ENCODE results near the gene C6orf89. TPM values are rescaled to one million over a fixed set of nuclear protein-coding genes. Genes with fewer than 3 reads are reported as not detected.
"Not testable (repeated sequence)": the region's sequence is repeated elsewhere in the genome, so short reads cannot be mapped to it uniquely, and the experiment has no call there.

Gene C6orf89
- total RNA-seq, 3 donors from 2014 or later: 27.2 to 27.7 (median 27.4) TPM

DNA sequence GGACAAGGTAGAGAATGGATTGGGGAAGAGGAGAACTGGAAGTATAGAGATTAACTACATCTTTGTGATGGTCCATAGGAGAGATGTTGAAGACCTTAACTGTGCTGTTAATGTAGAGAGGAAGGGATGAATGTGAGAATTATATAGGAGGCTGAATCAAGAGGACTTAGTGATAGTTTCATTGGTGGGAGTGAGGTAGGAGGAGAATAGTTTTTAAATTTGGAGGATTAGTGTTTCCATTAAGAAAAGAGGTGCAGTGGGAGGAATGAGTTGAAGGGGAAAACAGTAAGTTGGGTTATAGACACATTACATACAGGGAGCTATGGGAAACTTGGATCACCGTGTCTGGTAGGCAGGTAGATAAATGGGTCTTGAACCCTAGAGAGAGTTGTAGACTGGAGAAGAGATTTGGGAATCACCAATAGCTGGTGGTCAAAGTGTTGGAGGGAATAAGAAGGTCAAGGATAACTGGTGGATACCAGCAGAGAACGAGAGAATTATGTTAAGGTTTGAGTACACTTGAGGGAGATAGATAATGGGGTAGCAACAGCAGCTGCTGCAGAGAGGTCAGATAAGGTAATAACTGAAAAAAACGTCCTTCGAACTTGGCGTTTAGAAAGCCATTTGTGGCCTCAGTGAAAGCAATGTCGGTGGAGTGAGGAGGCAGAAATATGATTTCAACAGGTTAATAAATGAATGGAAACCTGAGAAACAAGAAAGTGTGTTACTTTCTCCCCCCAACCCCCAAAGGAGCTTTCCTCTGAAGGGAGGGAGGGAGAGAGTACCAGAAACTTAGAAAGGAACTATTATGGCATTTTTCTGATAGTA is 3.1 kb downstream of the C6orf89 start:
- Mint-ChIP-seq H3K4me1 (ENCODE audit: low read depth) (peaks cover 39% of the 10 kb centered on the region), H3K9me3 (no peaks in the 10 kb centered on the region), H3K27me3 (ENCODE audit: low read depth) (no peaks in the 10 kb centered on the region), H3K36me3 (ENCODE audit: insufficient read depth) (no peaks in the 10 kb centered on the region), H3K4me3 (no peak overlapping the region)
- DNase-seq (no peak), ATAC-seq (no peak)

- H3K27me3 Mint-ChIP-seq (ENCODE audit: low read depth): no peaks in the 10 kb centered on the region
- ATAC-seq (no peak), DNase-seq (no peak)
- H3K4me3 Mint-ChIP-seq: no peak overlapping the region
- H3K36me3 Mint-ChIP-seq (ENCODE audit: insufficient read depth): peaks cover 6% of the 10 kb centered on the region
- no peaks in the 10 kb centered on the region for H3K9me3 Mint-ChIP-seq
- peaks cover 34% of the 10 kb centered on the region for H3K4me1 Mint-ChIP-seq (ENCODE audit: low read depth)
These were observed 4.4 kb downstream of the C6orf89 start for GRCh38 chr6:36890112-36890663.

DNA sequence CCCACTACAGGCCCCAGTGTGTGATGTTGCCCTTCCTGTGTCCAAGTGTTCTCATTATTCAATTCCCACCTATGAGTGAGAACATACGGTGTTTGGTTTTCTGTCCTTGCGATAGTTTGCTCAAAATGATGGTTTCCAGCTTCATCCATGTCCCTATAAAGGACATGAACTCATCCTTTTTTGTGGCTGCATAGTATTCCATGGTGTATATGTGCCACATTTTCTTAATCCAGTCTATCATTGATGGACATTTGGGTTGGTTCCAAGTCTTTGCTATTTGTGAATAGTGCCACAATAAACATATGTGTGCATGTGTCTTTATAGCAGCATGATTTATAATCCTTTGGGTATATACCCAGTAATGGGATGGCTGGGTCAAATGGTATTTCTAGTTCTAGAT is 5.4 kb downstream of the C6orf89 start:
- H3K9me3 Mint-ChIP-seq; H3K36me3 Mint-ChIP-seq (ENCODE audit: insufficient read depth); DNase-seq; H3K27me3 Mint-ChIP-seq (ENCODE audit: low read depth); H3K4me3 Mint-ChIP-seq; ATAC-seq: not testable (repeated sequence)
- peaks cover 30% of the 10 kb centered on the region for H3K4me1 Mint-ChIP-seq (ENCODE audit: low read depth)

DNA sequence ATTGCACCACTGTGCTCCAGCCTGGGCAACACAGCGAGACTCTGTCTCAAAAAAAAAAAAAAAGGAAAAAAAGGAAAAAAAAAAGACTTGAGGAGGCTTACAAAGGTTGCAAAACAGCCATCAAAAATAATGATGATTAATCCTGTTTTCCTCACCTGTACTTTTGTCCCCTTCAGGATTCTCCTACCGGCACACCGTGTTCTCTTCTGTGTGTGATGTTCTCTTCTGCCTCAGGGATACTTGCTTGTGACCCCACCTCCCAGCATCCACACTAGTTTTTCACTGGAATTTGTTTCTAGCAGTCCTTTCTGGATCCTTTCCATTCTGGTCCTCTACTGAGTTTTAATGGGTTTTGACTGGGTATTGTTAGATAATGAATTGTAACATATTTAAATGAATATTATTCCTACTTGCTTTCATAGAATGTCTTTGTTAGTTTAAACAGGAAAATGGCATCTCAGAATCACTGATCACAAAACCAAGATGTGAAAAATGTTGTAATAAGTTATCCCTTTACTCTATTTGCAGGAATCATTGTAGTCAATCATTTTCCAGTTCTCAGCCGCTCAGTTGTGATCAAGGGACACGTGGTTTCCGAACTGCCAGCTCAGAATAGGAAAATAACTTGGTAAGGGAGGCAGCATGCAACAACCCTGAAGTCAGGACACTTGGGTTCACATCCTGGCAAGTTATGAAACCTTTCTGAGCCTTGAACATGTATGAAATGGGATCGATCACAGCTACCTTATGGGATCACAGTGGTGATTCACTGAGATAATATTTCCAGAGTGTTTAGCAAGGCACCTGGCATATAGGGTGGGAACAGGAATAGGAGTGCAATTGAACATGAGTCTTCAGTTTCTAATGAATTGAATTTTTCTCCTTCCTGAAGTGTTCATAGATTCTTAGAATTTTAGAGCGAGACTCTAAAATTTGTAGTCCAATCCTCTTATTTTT is 8.5 kb downstream of the C6orf89 start:
- ATAC-seq: no peak
- no peak overlapping the region for H3K4me3 Mint-ChIP-seq

GRCh38 chr6:36897609-36898008 is 11.9 kb downstream of the C6orf89 start:
- Mint-ChIP-seq H3K9me3 (no peaks in the 10 kb centered on the region), H3K4me1 (ENCODE audit: low read depth) (peaks cover 2% of the 10 kb centered on the region)
- no peak for DNase-seq

More for the DNA sequence above, 8.5 kb downstream of the C6orf89 start:
- H3K9me3 Mint-ChIP-seq: no peaks in the 10 kb centered on the region
- peaks cover 14% of the 10 kb centered on the region for H3K36me3 Mint-ChIP-seq (ENCODE audit: insufficient read depth)
- DNase-seq: no peak
- no peaks in the 10 kb centered on the region for H3K27me3 Mint-ChIP-seq (ENCODE audit: low read depth)
- H3K4me1 Mint-ChIP-seq (ENCODE audit: low read depth): peaks cover 9% of the 10 kb centered on the region

GRCh38 chr6:36904114-36904513 is 18.4 kb downstream of the C6orf89 start:
- no peaks in the 10 kb centered on the region for H3K9me3 Mint-ChIP-seq
- H3K36me3 Mint-ChIP-seq (ENCODE audit: insufficient read depth): peaks cover 35% of the 10 kb centered on the region
- H3K4me3 Mint-ChIP-seq: no peak overlapping the region
- peaks cover 8% of the 10 kb centered on the region for H3K4me1 Mint-ChIP-seq (ENCODE audit: low read depth)
- H3K27me3 Mint-ChIP-seq (ENCODE audit: low read depth): no peaks in the 10 kb centered on the region
- DNase-seq (no peak), ATAC-seq (no peak)

More at GRCh38 chr6:36897609-36898008, 11.9 kb downstream of the C6orf89 start:
- no peak for ATAC-seq
- no peak overlapping the region for H3K4me3 Mint-ChIP-seq
- peaks cover 19% of the 10 kb centered on the region for H3K36me3 Mint-ChIP-seq (ENCODE audit: insufficient read depth)
- H3K27me3 Mint-ChIP-seq (ENCODE audit: low read depth): no peaks in the 10 kb centered on the region

DNA sequence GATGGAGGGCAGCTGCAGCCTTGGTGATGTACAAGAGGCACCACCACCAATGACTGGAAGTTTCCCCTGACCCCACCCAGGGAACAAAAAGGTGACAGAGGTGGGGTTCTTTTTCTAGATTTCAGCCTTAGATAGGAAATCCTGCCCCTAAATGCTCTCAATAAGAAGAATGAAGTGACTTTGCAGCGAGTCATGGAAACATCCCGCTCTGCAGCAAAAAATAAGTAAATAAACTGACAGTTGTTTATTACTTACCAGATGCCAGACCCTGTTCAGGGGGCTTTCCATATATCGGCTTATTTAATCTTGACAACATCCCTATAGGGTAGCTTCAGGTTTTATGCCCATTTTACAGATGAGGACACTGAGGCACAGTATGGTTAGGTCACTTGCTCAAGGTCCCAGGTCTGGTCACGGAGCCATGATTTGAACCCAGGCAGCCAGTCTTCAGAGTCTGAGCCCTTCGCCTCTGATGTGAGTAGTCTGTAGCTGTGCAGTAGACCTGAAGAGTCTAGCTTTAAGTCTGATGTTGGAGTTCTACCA is 19.2 kb downstream of the C6orf89 start:
- no peak for ATAC-seq
- H3K27me3 Mint-ChIP-seq (ENCODE audit: low read depth): no peaks in the 10 kb centered on the region
- H3K36me3 Mint-ChIP-seq (ENCODE audit: insufficient read depth): peaks cover 33% of the 10 kb centered on the region
- no peak for DNase-seq
- no peaks in the 10 kb centered on the region for H3K9me3 Mint-ChIP-seq
- peaks cover 8% of the 10 kb centered on the region for H3K4me1 Mint-ChIP-seq (ENCODE audit: low read depth)
- H3K4me3 Mint-ChIP-seq: no peak overlapping the region

GRCh38 chr6:36906539-36907325 is 21.0 kb downstream of the C6orf89 start:
- Mint-ChIP-seq H3K27me3 (ENCODE audit: low read depth) (no peaks in the 10 kb centered on the region), H3K4me1 (ENCODE audit: low read depth) (peaks cover 15% of the 10 kb centered on the region), H3K4me3 (no peak overlapping the region), H3K36me3 (ENCODE audit: insufficient read depth) (peaks cover 33% of the 10 kb centered on the region), H3K9me3 (no peaks in the 10 kb centered on the region)
- no peak for ATAC-seq
- no peak for DNase-seq

DNA sequence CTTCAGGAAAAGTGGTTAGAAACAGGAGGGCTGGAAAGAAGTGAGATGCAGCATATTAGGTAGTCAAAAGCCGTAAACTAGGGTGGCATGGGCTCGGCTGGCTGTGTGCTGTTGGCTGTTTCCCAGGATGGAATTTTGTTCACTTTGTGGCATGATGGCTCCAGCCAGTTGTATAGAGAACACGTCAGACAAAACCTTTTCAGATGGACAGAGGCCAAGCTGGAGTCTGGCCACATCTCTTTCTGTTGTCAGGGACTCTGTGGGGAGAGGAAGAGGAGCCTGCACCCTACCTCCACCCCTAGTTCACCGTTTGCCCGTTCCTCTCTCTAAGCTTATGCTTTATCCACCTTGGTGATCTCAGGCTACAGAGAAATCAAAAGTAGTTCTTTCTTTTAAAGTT is 22.0 kb downstream of the C6orf89 start:
- DNase-seq (no peak), ATAC-seq (no peak)
- Mint-ChIP-seq H3K4me3 (no peak overlapping the region), H3K4me1 (ENCODE audit: low read depth) (peaks cover 26% of the 10 kb centered on the region), H3K27me3 (ENCODE audit: low read depth) (no peaks in the 10 kb centered on the region), H3K9me3 (no peaks in the 10 kb centered on the region), H3K36me3 (ENCODE audit: insufficient read depth) (peaks cover 31% of the 10 kb centered on the region)

DNA sequence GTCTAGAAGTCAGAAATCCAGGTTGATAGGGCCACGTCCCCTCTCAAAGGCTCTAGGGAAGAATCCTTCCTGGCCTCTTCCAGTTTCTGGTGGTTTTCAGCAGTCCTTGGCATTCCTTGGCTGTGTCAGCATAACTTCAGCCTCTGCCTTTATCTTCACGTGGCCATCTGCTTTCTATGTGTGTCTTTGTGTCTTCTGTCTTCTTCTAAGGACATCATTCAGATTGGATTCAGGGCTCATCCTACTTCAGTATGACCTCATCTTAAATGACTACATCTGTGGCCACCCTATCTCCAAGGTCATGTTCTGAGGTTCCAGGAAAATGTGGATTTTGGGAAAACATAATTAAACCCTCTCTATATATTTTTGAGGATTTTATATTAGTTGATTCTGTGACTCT is 23.0 kb downstream of the C6orf89 start:
- H3K4me1 Mint-ChIP-seq (ENCODE audit: low read depth): peaks cover 33% of the 10 kb centered on the region
- H3K9me3 Mint-ChIP-seq: no peaks in the 10 kb centered on the region
- DNase-seq: no peak

GRCh38 chr6:36912030-36912454 is 26.3 kb downstream of the C6orf89 start:
- peak overlapping the region; percentile 60 for H3K4me3 Mint-ChIP-seq
- peaks cover 27% of the 10 kb centered on the region for H3K36me3 Mint-ChIP-seq (ENCODE audit: insufficient read depth)
- peaks cover 48% of the 10 kb centered on the region for H3K4me1 Mint-ChIP-seq (ENCODE audit: low read depth)
- DNase-seq (no peak), ATAC-seq (peak; percentile 63 to 66)
- no peaks in the 10 kb centered on the region for H3K9me3 Mint-ChIP-seq
- no peaks in the 10 kb centered on the region for H3K27me3 Mint-ChIP-seq (ENCODE audit: low read depth)

More for the DNA sequence above, 23.0 kb downstream of the C6orf89 start:
- ATAC-seq: no peak
- Mint-ChIP-seq H3K36me3 (ENCODE audit: insufficient read depth) (peaks cover 27% of the 10 kb centered on the region), H3K27me3 (ENCODE audit: low read depth) (no peaks in the 10 kb centered on the region), H3K4me3 (no peak overlapping the region)

DNA sequence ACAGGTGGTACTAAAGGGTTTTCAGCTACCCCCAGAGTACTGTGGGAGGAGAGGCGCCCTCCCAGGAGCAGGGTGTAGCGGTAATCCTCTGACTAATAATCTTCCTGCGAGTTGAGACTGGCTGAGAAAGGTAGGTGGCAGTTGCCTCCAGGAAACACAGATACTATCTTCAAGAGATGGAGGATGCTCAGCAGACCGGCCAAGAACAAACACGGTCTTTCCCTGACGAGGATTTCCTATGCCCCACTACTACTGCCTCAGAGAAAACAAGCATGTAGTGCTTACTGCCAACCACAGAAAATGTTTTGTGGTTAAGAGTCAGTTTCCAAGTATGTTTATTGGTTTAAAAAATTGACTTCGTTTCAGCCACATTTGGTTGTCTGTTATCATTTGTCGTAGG is 26.8 kb downstream of the C6orf89 start:
- peak; percentile 42 for DNase-seq
- Mint-ChIP-seq H3K27me3 (ENCODE audit: low read depth) (no peaks in the 10 kb centered on the region), H3K4me1 (ENCODE audit: low read depth) (peaks cover 48% of the 10 kb centered on the region), H3K4me3 (peak overlapping the region; percentile 60), H3K36me3 (ENCODE audit: insufficient read depth) (peaks cover 26% of the 10 kb centered on the region), H3K9me3 (no peaks in the 10 kb centered on the region)
- ATAC-seq: peak; percentile 90 to 92

DNA sequence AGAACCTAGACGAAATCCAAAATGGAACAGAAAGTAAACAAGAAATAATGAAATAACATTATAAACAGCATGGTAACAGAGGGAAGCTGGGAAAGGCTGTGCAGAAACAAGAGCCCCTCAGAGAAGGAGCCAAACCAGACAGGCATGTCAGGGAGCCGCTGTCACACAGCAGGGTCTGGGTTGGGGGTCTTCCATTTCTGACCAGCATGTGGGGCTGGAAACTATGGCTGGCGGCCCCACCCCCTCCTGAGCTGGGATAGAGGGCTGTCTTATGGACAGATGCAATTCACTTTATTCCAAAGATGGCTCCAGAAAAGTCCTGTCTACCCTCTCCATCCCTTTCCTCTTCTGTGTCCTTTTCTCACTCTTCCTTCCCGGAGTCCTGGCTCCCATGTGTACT is 27.3 kb downstream of the C6orf89 start:
- peaks cover 23% of the 10 kb centered on the region for H3K36me3 Mint-ChIP-seq (ENCODE audit: insufficient read depth)
- H3K27me3 Mint-ChIP-seq (ENCODE audit: low read depth): no peaks in the 10 kb centered on the region
- ATAC-seq (no peak), DNase-seq (no peak)
- H3K4me3 Mint-ChIP-seq: peak overlapping the region; percentile 60
- peaks cover 46% of the 10 kb centered on the region for H3K4me1 Mint-ChIP-seq (ENCODE audit: low read depth)
- H3K9me3 Mint-ChIP-seq: no peaks in the 10 kb centered on the region

Measured in activated T-cell treated with anti-CD3 and anti-CD28 coated beads, Interleukin-2, amount 50 U/mL, for 4 hours (primary cell).